Superior temporal gyrus (tissue), 1 donor: ENCODE data around the gene NUP62.
"Not testable (repeated sequence)": the region's sequence is repeated elsewhere in the genome, so short reads cannot be mapped to it uniquely, and the experiment has no call there.

Experiments
- DNase-seq: peaks from one replicate; pipeline ENCODE4 v3.0.0-alpha.2; 2016; ENCODE audit errors: extremely low spot score

NUP62 gene

DNA sequence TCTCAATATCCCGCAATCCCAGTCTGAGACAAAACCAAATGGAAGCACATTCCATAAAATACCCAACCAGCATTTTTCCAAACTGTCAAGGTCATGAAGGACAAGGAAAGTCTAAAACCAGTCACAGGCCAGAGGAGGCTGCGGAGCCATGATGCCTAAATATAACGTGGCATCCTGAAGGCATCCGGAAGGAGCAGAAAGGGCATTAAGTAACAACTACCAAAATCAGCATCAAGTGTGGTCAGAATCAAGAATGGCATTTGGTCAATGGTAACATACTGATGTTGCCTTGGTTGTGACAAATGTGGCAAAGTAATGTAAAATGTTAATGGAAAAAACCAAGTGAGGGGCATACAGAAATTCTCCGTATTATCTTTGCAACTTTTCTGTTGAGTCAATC lies 3.8 kb downstream of the NUP62 start:
- no peak for DNase-seq

DNA sequence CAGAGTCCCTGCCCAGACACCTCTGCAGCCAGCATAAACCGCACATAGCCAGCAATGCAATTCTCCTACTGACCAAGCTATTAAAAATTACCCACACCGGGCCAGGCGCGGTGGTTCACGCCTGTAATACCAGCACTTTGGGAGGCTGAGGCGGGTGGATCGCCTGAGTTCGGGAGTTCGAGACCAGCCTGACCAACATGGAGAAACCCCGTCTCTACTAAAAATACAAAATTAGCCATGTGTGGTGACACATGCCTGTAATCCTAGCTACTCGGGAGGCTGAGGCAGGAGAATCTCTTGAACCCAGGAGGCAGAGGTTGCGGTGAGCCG lies 4.5 kb downstream of the NUP62 start:
- DNase-seq = not testable (repeated sequence)

DNA sequence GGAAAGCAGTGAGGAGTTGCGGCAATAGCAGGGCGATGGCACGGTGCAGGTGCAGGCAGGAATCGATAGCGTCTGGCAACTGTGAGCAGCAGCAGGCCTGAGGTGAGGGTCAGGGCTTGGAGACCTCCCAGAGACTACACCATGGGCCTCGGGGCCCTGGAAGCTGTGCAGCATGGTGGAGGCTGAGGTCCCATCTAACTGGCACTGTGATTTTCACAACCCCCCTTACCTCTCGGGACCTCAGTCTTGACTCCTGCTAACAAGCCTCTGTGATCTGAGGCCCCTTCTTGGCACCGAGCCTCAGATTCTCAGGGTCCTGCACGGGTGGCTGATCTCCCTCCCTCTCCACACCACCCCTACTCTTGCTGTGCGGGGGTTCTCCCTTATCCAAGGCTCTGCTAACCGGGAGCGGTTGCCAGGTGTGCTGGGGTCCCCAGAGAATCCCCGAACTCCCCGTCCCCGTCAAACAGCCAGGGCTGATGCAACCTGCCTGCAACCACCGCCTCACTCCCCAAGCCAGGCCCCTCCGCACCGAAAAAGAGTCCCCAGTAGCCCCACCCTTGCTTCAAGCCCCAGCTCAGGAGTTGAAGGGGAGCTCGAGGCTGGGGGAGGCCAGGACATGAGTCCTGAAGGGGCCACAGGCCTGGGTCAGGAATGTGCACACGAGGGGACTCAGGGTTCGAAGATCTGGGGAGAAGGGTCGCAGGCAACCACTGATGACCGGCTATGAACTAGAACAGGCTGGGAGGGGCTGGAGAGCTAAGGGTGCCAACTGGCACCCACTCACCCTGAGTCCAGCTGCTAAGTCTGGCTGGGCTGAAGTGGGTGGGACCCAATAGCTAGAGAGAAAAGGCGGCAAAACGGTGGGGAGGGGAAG lies 5.1 kb downstream of the NUP62 start:
- no peak for DNase-seq

DNA sequence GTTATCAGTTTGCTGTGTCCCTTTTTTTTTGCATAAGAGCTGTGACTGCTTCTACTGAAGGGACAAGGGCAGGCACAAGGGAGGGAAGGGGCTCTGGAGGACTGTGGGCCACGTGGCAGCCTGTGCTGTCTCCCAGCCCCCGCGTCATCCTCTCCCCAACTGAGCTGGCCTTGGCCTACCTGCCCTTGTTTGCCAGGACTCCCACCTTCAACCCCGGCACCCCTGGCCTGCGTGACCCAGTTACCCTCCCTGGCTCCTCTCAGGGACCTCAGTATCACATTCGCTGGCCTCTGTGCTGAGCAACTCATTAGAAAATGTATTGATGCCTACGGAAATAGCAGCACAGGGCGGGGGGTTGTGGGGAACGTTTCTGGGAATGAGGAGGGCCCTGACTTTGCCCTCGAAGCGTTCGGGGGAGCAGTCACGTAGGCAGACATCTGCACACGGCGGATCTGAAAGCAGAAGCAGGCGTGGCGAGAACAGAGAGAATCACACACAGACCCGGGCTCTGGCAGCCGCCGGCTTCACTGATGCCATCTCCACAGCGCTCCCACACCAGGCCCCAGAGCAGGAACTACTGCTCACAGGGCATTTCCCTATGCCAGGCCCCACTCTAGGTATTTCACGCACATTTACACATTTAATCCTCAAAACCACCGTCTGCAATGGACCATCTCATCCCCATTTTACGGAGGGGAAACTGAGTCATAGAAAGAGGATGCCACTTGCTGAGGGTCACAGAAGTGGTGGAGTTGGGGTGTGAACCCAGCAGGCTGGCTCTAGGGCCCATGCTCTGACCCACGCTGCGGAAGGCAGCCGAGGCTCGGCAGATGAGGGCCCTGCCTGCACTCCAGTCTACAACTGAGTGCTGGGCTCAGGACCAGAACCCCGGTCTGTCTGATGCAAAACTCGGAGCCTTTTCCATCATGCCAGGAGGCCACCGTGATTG lies 6.0 kb downstream of the NUP62 start:
- DNase-seq = no peak

DNA sequence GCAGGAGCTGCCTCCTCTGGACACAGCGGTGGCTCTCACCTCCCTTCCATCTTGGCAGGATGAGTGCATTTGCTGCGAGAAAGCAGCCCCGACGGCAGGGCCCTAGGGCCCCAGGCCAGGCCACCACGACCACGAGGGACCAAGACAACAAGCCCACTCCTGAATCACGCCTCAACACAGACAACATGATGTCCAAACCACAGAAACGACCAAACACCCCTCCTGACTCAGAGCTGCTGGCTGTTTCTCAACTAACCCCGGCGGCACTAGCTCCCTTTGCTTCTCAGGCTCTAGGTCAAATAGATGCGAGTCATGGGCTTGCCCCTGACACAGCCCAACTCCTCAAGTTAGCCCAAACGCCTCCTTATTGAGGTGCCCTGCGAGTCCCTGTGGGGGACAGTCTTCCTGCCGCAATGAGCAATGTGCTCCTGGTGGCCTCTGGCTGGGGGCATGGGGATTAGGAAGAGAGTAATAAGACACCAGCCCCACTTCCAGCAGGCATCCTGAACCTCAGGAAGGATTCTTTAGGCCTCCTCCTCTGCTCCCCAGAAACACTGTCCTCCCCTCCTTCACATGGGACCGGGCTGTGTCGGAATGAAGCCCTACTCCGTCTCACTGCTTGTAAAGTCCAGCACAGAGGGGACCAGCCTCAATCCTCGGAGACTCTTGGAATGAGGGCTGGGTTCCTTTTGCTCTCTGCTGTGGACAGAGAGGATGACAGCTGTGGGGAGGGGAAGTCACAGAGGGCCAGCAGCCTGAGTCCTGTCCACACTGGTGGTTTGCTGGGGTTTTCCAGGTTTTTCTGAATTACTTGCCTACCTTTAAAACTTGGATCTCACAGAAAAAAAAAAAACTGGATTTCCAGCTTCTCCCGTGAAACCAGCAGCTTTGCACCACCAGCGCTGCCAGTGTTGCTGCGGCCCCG lies 7.2 kb downstream of the NUP62 start:
- no peak for DNase-seq

DNA sequence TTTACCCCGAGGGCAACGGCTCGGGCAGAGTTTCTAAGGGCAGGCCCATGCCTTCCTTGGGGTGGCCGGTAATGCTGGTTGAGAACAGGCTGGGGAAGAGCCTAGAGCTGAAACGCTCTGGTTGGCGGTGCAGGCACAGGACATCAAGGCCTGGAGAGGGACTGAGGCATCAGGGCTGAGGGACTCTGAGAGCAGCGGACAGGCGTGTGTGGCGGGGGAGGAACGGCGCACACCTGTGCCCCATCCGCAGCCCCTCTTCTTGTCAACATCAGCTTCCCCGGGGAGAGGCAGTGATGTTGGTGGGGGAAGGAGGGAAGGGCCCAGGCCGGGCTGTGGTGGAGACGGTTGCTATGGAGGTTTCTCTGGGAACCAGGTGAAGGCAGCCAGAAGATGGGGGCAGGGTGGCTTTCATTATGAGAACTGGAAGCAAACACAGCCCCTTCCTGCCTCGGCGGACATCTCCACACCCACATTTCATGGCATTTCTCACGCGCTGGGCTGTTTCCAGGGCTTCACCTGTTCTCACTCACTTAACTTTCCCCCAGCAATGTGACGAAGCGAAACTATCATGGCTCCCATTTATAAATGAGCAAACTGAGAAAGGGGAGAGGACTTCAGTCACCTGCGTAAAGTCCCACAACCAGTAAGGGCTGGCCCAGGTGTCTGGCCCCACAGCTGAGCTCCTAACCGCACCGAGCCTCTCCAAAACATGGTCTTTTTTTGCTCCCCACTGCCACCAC lies 8.5 kb downstream of the NUP62 start:
- DNase-seq = no peak

DNA sequence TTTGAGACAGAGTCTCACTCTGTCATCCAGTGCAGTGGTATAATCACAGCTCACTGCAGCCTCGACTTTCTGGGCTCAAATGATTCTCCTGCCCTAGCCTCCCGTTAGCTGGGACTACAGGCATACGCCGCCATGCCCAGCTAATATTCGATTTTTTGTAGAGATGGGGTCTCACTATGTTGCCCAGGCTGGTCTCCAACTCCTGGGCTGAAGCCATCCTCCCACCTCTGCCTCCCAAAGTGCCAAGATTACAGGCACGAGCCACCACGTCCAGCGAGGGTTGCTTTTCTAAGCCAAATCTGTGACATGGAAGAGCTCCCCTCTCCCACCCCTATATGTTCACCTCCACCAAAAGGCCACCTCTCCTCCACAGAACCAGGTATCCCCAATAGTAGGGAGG lies 11.2 kb downstream of the NUP62 start:
- DNase-seq = no peak

DNA sequence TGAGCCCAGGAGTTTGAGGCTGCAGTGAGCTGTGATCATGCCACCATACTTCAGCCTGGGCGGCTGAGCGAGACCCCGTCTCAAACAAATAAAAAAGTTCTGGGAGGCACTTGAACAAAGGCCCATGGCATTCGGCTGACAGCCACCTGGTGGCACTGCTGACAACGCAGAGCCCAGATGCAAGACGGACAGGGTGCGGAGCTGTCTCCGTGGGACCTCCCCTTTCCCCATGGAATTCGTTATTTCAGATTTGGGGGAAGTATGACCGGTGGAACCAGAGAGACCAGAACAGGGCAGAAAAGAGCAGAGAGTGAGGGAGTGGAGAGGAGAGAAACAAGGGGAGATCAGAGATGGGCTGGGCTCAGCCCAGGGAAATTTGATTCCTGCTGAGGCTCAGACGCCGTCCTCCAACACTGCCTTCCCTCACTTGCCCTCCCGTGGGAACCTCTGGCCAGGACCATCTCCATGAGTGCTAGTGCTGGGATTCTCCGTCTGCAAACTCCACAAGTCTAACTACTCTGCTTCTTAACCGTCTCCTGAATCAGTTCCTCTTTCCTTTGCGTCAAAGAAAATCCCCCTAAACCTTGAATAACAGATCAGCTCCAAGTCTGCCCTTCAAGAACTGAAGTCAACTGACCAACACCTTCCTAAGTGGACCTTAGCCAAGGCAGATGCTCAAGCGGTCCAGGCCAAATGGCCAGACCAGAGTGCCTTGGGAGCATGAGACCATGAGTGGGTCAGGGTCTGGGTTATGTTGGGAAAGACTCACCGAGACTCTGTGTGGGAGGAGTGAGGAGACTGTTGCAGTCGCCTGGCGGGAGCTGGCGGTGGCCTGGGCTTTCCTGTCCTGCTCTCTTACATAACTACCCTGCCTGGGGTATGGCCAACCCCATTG lies 12.2 kb downstream of the NUP62 start:
- no peak for DNase-seq

DNA sequence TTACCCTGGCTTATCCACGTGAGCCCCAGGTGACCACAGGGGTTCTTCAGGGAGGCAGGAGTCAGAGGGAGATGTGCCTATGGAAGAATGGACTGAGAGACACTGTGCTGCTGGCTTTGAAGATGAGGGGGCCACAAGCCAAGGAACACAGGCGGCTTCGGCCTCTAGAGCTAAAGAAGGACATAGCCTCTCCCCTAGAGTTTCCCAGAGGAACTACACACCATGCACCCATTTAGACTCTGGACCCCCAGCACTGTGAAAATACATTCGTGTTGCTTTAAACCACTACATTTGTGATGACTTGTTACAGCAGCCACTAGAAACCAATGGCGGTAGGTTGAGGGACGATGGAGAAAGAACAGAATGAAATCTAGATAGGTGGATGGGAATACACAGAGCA lies 14.0 kb downstream of the NUP62 start:
- no peak for DNase-seq

DNA sequence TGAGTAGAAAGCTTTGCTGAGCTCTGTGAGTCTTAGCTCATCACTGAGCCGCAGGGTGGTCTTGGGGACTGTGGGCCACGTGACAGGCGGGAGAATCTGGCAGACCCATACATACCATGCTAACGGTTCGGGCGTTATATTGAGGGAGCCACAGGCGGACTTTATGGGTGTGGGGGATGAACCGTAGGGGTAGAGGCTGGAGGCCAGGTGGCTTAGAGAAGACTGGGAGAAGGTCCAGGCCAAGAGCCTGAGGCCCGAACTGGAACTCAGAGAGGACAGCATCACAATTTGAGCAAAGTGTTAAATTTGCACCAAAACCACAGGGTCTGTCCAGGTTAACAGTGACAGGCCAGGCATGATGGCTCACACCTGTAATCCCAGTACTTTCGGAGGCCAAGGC lies 15.6 kb downstream of the NUP62 start:
- no peak for DNase-seq

DNA sequence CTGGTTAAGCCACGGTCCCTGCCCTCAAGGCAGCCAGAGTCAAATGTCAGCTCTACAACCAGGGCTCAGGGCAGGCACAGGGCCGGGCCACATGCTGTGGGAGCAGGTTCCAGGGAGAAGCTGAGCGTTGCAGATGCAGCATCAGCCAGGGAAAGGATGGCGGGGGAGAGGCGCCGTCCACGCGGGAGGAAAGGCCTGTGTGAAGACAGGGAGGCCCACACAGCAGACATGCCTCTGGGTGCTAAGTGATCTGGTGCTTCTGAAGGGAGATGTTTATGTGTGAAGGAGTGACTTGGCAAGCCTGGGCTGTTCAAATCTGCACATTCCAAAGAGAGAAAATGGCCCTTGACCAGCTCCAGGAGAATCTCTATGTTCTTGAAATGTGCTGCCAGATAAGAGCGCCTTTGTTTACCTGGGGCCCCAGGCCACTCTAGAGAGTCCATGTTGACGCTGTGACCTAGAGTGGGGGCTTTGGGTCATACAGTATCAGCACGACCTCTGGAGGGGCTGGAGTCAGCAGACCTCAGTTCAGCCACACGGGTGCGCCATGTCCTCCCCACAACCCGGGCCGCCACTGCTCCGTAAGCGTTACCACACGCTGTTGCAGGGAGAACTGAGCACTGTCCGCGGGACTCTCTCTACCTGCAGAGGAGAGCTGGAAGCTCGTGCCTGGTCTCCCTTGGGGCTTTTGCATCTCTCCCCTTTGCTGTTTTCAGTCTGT lies 16.2 kb downstream of the NUP62 start:
- DNase-seq = peak; percentile 51

DNA sequence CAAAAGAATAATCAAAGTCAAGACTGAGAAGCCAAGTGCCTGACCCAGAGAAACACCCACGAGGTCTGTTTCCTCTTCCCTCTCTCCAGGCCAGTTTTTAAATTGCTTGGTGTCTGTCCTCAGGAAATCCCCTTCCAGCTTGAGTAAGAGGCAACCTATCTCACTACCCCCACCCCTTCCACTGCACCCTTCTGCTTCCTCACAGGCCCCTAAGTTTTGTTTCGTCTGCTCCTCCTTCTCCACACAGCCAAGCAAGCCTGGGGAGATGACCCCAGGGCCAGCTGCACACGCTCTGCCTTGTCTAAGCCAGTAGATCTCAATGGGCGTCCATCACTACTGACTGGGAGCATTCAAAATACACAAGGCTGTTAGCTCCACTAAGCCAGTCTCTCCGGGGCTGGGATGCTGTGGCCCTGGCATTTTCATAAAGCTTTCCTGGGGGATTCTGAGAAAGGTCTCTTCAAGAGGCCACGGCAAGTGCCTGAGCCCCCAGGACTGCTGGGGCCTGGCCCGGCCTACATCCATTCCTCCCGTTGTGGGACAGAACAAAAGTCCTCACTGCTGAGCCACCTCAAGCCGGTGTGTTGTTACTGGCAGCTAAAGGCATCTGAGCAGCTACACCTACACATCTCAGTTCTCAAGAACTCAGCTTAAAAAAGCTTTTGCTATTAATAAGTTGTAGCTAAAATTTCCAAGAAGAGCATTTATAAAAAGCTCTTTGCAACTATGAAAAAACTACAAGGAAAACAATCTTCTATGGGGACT lies 17.7 kb downstream of the NUP62 start:
- DNase-seq = peak; percentile 51

DNA sequence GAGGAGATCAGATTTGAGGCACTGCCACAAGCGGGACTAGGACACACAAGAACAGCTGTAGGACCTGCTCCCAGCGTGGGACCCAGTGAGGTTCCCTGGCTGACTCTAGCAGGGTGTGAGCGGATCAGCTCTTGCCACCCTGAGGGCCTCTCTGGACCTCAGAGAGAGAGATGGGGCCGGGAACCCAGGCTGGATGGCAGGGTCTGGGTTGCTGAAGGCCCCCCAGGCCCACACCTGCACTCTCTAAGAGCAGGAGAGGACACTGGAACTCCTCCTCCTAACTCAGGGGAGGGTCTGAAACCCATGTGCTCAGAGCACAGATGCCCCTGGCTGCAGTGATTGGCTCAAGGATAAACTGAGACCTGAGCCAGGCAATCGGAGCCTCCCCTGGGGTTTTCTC lies 19.1 kb downstream of the NUP62 start:
- DNase-seq = no peak

DNA sequence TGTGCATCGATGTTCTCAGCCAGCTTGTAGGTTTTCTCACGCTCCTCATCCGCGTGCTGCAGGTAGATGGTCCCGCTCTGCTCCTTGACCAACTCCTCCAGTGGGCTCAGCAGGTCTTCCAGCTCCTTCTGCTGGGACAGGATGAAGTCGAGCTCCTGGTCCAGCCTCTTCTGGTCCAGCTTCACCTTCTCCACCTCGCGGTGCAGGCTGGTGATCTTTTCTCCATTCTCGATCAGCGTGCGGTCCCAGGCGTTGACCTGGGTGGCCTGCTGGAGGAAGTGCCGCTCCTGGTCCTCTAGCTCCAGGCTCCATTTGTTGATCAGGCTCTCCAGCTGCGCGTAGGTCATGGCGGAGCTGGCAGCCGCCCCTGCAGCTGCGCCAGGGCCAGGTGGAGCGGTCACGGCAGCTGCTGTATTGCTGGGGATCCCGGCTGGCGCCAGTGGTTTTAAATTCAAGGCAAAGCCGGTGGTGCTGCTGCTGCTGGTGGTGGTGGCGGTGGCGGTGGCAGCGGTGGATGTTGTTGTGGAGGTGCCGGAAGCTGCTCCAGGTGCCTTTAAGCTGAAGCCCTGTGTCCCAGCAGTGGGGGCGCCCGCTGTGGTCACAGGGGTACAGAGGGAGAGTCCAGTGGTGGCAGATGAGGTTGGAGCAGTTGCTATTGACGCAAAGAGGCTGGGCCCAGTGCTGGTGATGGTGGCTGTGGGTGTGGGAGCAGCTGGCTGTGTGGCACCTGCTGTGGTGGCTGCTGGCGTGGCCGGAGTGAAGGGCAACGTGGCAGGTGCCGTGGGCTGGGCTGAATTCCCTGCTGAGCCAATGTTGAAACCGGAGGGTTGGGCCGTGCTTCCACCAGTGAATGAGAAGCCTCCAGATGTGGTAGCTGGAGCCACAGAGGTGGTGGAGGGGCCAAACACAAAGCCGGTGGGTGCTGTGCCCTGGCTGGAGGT lies 20.6 kb downstream of the NUP62 start:
- no peak for DNase-seq

DNA sequence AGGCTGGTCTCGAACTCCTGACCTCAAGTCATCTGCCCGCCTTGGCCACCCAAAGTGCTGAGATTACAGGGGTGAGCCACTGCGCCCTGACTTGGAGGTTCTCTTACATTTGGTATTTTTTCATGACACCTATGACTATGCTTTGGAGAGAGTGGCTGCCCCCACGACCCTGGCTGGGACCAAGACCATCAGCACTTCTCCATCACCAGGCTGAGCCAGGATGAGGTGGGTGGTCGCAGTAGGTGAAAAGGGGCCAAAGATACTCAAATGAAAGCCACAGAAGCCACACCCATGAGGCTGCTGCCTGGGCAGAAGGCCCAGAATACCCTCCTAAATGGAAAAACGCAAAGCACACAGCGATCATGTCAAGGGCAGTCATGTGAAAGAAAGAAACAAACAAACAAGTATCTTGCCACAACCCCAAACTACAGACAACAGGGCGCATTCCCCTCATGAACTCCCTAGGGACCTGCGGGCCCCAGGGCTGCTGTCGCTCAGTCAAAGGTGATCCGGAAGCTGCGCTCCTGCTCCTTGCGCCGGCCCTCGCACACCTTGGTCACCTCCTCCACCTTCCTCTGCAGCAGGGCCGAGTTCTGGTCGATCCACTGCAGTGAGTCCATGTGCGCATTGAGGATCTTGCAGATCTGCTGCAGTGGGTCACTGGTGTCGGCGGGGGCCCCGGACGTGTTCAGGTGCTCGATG lies 21.4 kb downstream of the NUP62 start:
- no peak for DNase-seq

DNA sequence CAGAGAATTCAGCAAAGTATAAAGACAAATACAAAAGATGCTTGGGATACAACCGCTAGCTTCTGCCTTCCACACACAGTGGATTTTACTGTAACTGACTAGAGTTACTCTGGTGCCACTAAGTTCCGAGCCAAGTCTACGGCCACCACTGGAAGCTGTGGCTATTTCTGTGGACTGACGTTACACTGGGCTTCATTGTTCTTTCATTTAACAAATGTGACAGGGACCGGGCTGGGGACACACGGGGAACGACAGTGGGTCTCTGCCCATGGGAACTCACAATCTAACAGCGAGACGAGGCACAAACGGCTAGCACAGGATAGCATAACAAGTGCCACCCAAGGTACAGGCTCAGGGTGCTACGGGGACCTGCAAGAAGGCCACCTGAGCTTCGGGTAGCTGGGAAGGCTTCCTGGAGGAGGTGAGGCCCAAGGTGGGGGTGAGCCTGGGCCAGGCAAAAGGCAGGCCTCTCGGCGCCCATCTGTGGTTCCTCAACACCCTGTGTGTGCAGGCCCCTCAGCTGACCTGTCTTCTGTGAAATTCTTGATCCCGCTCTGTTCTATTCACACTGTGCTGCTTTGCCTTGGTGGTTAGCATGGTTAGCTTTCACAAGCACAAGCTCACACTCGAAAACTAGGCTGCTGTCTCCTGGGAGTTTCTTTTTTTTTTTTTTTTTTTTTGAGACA lies 22.3 kb downstream of the NUP62 start:
- peak; percentile 71 for DNase-seq
